ENCODE data around the gene RAB36. TPM values are rescaled to one million over a fixed set of nuclear protein-coding genes. Genes with fewer than 3 reads are reported as not detected.

Gene RAB36
- total RNA-seq, 2 experiments from 2014 or later: 0.77 to 0.87 TPM

- ChIA-PET POLR2A (no interaction called here), CTCF (no interaction called here)
- H3K36me3 ChIP-seq (ENCODE audit: insufficient read depth, low read length): no peaks in the 10 kb centered on the region
- H3K27ac ChIP-seq (ENCODE audit: low read depth in 1 of 2, low read length in 2 of 2): no peak overlapping the region
- Mint-ChIP-seq H3K9me3 (no peaks in the 10 kb centered on the region), H3K27ac (peak overlapping the region; percentile 36), H3K4me1 (ENCODE audit: low read depth) (peaks cover 12% of the 10 kb centered on the region), H3K4me3 (no peak overlapping the region), H3K27me3 (no peaks in the 10 kb centered on the region), H3K36me3 (ENCODE audit: low read depth) (no peaks in the 10 kb centered on the region)
- DNase-seq (no peak), ATAC-seq (ENCODE audit: poor library complexity) (no peak)
- H3K9me3 ChIP-seq (ENCODE audit: control insufficient read depth in 1 of 2, insufficient read depth in 1 of 2, low read length in 2 of 2): no peaks in the 10 kb centered on the region
- no peak for TF ChIP-seq CTCF (IDR thresholded peaks at IDR 0.05)
- H3K4me3 ChIP-seq (ENCODE audit: low read length): no peak overlapping the region
- intact Hi-C loops (cut with DNase I, micrococcal nuclease): no loop called here
- no peaks in the 10 kb centered on the region for H3K27me3 ChIP-seq (ENCODE audit: control insufficient read depth in 1 of 2, insufficient read depth in 2 of 2, low read length in 2 of 2)
- peaks cover 21% of the 10 kb centered on the region for H3K4me1 ChIP-seq (ENCODE audit: insufficient read depth, low read length)
Observed at GRCh38 chr22:23115825-23116494, 29.3 kb upstream of the RAB36 start.

GRCh38 chr22:23116506-23117263, 28.6 kb upstream of the RAB36 start:
- Histone ChIP-seq H3K36me3 (ENCODE audit: insufficient read depth, low read length) (no peaks in the 10 kb centered on the region), H3K4me1 (ENCODE audit: insufficient read depth, low read length) (peaks cover 21% of the 10 kb centered on the region), H3K27ac (ENCODE audit: low read depth in 1 of 2, low read length in 2 of 2) (no peak overlapping the region), H3K9me3 (ENCODE audit: control insufficient read depth in 1 of 2, insufficient read depth in 1 of 2, low read length in 2 of 2) (no peaks in the 10 kb centered on the region), H3K27me3 (ENCODE audit: control insufficient read depth in 1 of 2, insufficient read depth in 2 of 2, low read length in 2 of 2) (no peaks in the 10 kb centered on the region), H3K4me3 (ENCODE audit: low read length) (no peak overlapping the region)
- Mint-ChIP-seq H3K27me3 (no peaks in the 10 kb centered on the region), H3K36me3 (ENCODE audit: low read depth) (no peaks in the 10 kb centered on the region), H3K4me1 (ENCODE audit: low read depth) (peaks cover 12% of the 10 kb centered on the region), H3K27ac (no peak overlapping the region), H3K4me3 (no peak overlapping the region), H3K9me3 (no peaks in the 10 kb centered on the region)
- POLR2A ChIA-PET: no interaction called here
- ATAC-seq (ENCODE audit: poor library complexity): no peak
- DNase-seq: no peak
- CTCF ChIA-PET: no interaction called here
- intact Hi-C loops (cut with DNase I, micrococcal nuclease): no loop called here
- TF ChIP-seq CTCF (IDR thresholded peaks at IDR 0.05): no peak

GRCh38 chr22:23117275-23117674, 28.0 kb upstream of the RAB36 start:
- Histone ChIP-seq H3K27ac (ENCODE audit: low read depth in 1 of 2, low read length in 2 of 2) (no peak overlapping the region), H3K9me3 (ENCODE audit: control insufficient read depth in 1 of 2, insufficient read depth in 1 of 2, low read length in 2 of 2) (no peaks in the 10 kb centered on the region), H3K4me1 (ENCODE audit: insufficient read depth, low read length) (peaks cover 21% of the 10 kb centered on the region), H3K4me3 (ENCODE audit: low read length) (no peak overlapping the region), H3K36me3 (ENCODE audit: insufficient read depth, low read length) (no peaks in the 10 kb centered on the region), H3K27me3 (ENCODE audit: control insufficient read depth in 1 of 2, insufficient read depth in 2 of 2, low read length in 2 of 2) (no peaks in the 10 kb centered on the region)
- ChIA-PET CTCF (no interaction called here), POLR2A (no interaction called here)
- TF ChIP-seq CTCF (IDR thresholded peaks at IDR 0.05): no peak
- Mint-ChIP-seq H3K9me3 (no peaks in the 10 kb centered on the region), H3K4me3 (no peak overlapping the region), H3K36me3 (ENCODE audit: low read depth) (no peaks in the 10 kb centered on the region), H3K4me1 (ENCODE audit: low read depth) (peaks cover 12% of the 10 kb centered on the region), H3K27ac (no peak overlapping the region), H3K27me3 (no peaks in the 10 kb centered on the region)
- intact Hi-C loops (cut with DNase I, micrococcal nuclease): no loop called here
- no peak for ATAC-seq (ENCODE audit: poor library complexity)
- DNase-seq: no peak

Data from CD4-positive, alpha-beta T cell (primary cell).